Eye (tissue), 1 donor: Measurements from ENCODE around the gene ARMC6.

Experiments
- DNase-seq: peaks from one replicate; pipeline ENCODE4 v3.0.0-alpha.2; 2015

ARMC6 gene

GRCh38 chr19:19033426-19034203 is at the start of gene ARMC6, which contains the start of gene SUGP2:
Gene ARMC6 (plus strand): TSS chr19:19033603. CDS start chr19:19034210, 607 bp downstream.
Gene SUGP2 (minus strand): TSS chr19:19033517. CDS start chr19:19031071, 2,446 bp downstream.
- peak; percentile 95 for DNase-seq

- no peak for DNase-seq
Measured at GRCh38 chr19:18984251-18984650, 49.2 kb upstream of the ARMC6 start.

GRCh38 chr19:18985257-18985656 is 48.1 kb upstream of the ARMC6 start:
- no peak for DNase-seq

- no peak for DNase-seq
Measured at GRCh38 chr19:18987456-18987855, 45.9 kb upstream of the ARMC6 start.

- DNase-seq: no peak
Measured at GRCh38 chr19:18989316-18989715, 44.1 kb upstream of the ARMC6 start.

GRCh38 chr19:18990128-18990708 is 43.2 kb upstream of the ARMC6 start:
- no peak for DNase-seq

GRCh38 chr19:18991006-18991405 is 42.4 kb upstream of the ARMC6 start:
- no peak for DNase-seq

GRCh38 chr19:18991468-18991867 is 41.9 kb upstream of the ARMC6 start:
- no peak for DNase-seq

GRCh38 chr19:18992696-18993095 is 40.7 kb upstream of the ARMC6 start:
- DNase-seq: no peak

- no peak for DNase-seq
Measured at GRCh38 chr19:18993115-18993514, 40.3 kb upstream of the ARMC6 start.

GRCh38 chr19:18995804-18996241 is 37.6 kb upstream of the ARMC6 start:
- DNase-seq: peak; percentile 79

- no peak for DNase-seq
Measured at GRCh38 chr19:18996351-18996750, 37.1 kb upstream of the ARMC6 start.

GRCh38 chr19:18996796-18997394 is 36.5 kb upstream of the ARMC6 start:
- DNase-seq: no peak

GRCh38 chr19:18998276-18998675 is 35.1 kb upstream of the ARMC6 start:
- DNase-seq: no peak

- DNase-seq: no peak
Measured at GRCh38 chr19:18999016-18999758, 34.2 kb upstream of the ARMC6 start.

- DNase-seq: no peak
Measured at GRCh38 chr19:18999896-19000620, 33.3 kb upstream of the ARMC6 start.

GRCh38 chr19:19004144-19004543 is 29.3 kb upstream of the ARMC6 start:
- DNase-seq: no peak

GRCh38 chr19:19006213-19006612 is 27.2 kb upstream of the ARMC6 start:
- no peak for DNase-seq

GRCh38 chr19:19009951-19010350 is 23.5 kb upstream of the ARMC6 start:
- DNase-seq: no peak

- no peak for DNase-seq
Measured at GRCh38 chr19:19010551-19010950, 22.9 kb upstream of the ARMC6 start.

- DNase-seq: no peak
Measured at GRCh38 chr19:19021115-19021514, 12.3 kb upstream of the ARMC6 start.

- DNase-seq: no peak
Measured at GRCh38 chr19:19022380-19022961, 10.9 kb upstream of the ARMC6 start.
